Measurements from ENCODE around the gene NDOR1.

Gene NDOR1

DNA sequence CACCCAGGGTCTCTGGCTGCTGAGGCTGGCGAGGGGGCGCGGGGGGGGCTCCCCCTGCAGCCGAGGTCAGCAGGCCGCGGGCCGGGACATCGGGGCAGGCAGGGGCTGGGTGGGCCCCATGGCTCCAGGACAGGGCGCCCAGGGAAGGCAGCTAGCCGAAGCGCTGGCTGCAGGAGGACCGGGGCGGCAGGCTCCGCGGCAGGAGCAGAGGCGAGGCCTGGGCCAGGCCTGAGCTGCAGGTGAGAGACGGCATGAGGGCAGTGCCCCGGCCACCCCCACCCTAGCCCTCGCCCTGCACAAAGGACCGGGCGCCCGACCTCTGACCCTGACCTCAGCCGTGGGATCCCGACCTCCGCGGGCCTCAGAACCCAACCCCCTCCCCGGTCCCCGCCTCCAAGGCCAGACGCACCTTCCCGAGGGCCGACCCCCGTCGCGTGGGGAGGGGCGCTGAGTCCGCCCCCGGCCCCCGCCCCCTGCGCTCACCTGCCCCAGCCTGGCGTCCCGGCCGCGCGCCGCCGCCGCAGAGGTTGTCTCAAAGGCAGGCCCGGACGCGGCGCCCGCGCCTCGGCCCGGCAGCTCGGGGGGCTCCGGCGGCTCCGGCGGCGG, 16.1 kb downstream of the NDOR1 start:
- DNase-seq: peak; percentile 39

- DNase-seq: peak; percentile 14
Observed at GRCh38 chr9:137222190-137223077, 16.9 kb downstream of the NDOR1 start, which contains the start of gene RNF208. TSS of gene RNF208 (minus strand) at chr9:137222240. CDS start at chr9:137221212, 1,028 bp downstream.

GRCh38 chr9:137223078-137223970, 17.8 kb downstream of the NDOR1 start:
- DNase-seq: peak; percentile 98

- DNase-seq: no peak
Observed at GRCh38 chr9:137224830-137225694, 19.6 kb downstream of the NDOR1 start, which contains the start of gene CYSRT1. TSS of gene CYSRT1 (plus strand) at chr9:137225174. CDS start at chr9:137225622, 448 bp downstream.

DNA sequence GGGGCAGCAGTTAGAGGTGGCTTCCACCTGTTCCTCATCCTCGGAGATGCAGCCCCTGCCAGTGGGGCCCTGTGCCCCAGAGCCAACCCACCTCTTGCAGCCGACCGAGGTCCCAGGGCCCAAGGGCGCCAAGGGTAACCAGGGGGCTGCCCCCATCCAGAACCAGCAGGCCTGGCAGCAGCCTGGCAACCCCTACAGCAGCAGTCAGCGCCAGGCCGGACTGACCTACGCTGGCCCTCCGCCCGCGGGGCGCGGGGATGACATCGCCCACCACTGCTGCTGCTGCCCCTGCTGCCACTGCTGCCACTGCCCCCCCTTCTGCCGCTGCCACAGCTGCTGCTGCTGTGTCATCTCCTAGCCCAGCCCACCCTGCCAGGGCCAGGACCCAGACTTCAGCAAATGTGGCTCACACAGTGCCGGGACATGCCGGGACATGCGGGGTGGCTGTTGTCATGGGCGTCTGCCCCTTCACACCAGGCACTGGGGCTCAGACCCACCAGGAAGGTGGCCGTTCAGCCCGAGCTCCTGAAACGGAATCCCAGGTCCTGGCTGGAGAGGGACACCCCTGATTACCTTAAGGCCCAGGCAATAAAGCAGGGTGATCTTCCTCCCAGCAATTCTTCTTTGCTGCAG, 20.3 kb downstream of the NDOR1 start:
- no peak for DNase-seq

- no peak for DNase-seq
Observed at GRCh38 chr9:137226338-137227053, 21.0 kb downstream of the NDOR1 start.

DNA sequence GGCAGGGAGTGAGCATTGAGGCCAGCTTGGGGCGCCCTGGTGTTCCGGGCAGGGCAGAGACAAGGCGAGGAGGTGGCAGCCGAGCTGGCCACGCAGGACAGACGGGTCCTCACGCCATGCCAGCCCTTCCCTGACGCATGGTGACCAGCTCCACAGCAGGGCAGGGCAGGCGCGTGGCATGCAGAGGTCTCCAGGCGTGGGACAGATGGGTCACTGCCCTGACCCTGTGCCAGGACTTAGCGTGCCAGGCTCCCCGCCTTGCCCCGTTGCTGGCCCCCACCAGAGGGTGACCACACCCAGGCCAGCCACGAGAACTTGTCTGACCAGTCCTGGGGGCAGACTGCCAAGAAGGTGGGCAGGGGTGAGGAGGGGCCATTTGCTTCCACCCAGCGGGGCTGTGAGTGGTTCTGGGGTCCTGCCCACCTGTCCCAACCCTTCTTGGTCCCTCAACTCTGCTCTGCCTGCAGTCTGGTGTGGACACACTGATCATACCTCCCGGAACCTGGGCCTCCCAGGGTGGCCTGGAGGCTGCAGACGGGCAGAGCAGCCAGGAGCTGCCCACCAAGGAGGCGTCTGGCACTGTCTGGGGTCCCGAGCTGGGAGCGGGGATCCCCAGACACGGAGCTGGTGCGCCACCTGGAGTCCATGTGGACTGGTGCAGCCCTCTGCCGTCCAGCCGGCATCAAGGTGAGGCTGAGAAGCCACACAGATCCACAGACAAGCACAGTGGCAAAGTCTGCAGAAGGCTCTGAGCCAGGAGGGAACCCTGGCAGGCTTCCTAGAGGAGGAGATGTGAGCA, 21.8 kb downstream of the NDOR1 start, which contains the start of gene RNF224:
RNF224 (plus strand) TSS at position 449 of the 799 bp plus-strand sequence. CDS start 834 bp downstream, outside the sequence.
- peak; percentile 85 for DNase-seq

DNA sequence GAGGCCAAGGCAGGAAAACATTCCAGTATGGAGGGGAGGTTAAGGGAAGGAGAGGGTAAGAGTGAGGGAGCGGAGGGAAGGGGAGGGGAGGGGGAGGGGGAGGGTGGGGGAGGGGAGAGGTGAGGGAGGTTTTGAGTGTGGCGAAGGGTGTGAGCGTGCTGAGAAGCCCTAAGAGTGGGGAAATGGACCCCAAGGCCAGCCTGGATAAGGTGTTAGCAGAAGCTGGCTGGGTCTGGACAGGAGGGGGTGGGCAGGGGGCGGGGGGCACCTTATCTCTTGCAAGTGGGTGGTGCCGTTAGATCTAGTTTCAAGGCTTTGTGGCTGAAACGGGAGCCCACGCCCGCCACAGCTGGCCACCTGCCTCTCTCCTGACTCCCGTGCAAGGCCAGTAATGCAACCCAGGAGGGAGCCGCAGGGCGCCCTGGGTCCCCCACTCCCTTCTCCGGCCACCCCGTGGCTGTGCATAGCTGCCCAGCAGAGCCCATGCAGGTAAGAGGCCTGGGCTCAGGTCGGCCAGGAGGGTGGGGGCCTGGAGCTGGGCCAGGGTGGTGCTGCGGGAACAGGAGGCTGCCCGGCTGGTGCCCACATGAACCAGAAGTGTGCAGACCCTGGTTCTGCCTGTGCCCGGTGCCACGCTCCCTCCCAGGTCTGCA, 22.5 kb downstream of the NDOR1 start:
- DNase-seq: no peak

GRCh38 chr9:137228506-137228967, 23.0 kb downstream of the NDOR1 start:
- no peak for DNase-seq

DNA sequence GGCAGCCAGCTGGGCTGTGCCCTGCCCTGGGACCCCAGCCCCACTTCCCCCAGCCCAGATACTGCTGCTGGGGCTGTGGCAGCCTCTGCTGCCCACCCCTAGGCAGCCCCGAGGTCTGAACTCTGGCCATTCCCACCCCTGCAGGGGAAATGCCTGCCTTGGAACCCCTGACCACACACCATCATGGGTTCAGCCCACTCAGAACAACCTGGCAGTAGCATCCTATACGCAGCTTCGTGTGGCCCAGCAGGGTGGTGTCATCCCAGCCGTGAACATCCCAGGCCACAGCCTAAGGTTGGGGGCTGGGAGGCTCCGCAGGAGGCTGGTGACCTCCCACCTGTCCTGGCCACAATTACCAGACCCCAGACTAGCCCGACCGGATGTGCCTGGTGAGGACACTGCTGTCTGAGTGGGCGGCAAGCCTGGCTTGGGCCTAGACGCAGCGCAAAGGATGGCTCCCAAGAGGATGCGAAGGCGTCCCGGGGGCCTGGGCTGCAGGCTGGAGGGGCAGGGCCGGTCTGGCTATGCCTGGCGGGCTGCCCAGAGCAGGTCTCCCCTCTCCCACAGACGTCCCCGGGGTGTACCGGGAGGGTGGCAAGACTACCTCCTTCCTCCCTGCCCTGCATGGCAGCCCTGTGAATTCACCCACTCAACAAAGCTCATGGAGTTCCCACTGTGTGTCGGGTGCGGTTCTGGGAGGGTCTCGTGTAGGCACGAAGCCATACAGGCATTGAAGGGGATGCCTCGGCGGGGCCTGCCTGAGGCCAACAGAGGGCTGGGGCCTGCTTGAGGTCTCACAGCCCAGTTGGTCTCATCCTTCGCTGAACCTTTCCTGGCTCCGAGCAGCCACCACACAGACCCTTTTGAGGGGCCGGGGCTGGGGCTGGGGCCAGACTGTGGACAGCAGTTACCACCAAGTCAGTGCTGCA, 23.7 kb downstream of the NDOR1 start:
- no peak for DNase-seq

GRCh38 chr9:137229903-137230704, 24.6 kb downstream of the NDOR1 start:
- DNase-seq: no peak

DNA sequence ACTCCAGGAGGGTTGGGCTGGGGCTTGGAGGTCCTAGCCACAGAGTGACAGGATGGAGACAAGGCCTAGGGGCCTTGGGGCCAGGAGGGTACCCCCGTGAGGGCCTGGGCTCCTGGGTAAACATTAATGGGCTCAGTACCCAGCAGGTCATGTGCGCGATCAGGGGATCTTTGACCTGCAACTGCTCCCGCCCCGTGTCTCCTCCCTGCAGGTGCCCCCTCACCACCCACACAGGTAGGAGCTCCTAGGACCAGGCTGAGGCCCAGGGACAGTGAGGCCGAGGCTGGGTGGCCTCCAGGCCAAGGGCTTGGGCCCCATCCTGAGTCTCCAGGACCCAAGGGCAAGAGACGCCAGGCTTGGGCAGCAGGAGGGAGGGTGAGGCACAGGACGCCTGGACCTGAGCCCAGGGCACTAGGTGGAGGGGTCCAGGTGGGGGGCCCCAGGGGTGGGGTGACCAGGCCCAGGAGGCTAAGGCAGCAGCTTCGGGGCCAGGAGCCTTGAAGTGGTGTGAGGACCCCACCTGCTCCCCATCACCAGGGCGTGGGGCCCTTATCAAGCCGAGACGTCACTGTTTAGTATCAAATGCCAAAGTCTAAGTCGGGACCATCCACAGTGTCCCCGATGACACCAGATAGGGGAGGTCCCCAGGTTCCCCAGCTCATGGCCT, 25.3 kb downstream of the NDOR1 start, which contains the start of gene SLC34A3:
SLC34A3 (plus strand) TSS at position 197 of the 667 bp plus-strand sequence. CDS start 802 bp downstream, outside the sequence.
- DNase-seq: no peak

DNA sequence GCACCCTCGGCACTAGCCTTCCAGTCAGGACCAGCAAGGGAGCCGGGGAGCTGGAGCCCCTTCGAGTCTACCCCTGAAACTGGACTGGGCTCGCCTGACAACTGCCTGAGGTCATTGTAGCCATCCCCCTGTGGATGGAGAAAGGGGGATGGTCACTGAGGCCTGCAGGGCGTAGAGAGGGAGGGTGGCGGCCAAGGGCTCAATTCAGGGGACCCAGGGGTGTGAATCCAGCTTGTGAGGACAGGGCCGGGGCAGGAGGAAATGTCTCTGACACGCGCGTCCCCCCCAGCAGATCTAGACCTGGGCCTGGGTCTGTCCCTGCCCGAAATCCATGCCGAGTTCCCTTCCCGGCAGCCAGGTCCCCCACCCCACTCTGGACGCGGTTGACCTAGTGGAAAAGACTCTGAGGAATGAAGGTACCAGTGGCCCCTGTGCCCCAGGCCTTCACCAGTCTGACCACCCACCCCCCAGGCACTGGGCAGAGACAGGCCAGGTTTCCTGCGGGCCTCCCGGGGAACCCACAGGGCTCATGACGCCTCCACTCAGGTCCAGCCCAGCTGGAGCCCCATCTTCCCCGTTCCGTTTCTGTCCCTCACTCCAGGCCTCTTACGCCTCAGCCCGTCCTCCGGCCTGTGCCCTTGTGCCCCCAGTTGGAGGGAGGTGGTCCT, 26.0 kb downstream of the NDOR1 start:
- DNase-seq: no peak

DNA sequence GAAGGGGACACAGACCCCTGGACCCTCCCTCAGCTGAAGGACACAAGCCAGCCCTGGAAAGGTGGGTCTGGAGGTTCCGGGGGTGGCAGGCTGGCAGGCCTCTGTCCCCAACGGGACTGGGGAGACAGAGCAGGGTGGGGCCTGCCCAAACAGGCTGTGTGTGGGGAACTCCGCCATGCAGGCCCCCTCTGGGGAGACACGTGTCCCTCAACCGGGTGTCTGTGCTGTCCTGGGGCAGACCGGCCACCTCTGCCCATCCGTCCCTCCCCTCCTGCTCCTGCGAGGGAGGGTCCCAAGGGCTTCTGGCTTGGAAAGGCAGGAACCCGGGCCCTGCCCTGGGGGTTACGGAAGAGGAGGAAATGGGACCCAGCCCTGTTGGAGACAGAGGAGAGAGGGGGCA, 26.6 kb downstream of the NDOR1 start:
- no peak for DNase-seq

- no peak for DNase-seq
Observed at GRCh38 chr9:137232510-137232909, 27.0 kb downstream of the NDOR1 start.
